ENCODE data around the gene CAPN9. TPM values are rescaled to one million over a fixed set of nuclear protein-coding genes. Genes with fewer than 3 reads are reported as not detected.
"Not testable (repeated sequence)": the region's sequence is repeated elsewhere in the genome, so short reads cannot be mapped to it uniquely, and the experiment has no call there.

The CAPN9 gene
- total RNA-seq = 1 to 10 TPM in 1 of 4 donors, not detected in 3; 1.2 TPM

GRCh38 chr1:230747127-230747730 is at the start of gene CAPN9:
TSS of gene CAPN9 (plus strand) at chr1:230747388. CDS start at chr1:230747497, 109 bp downstream.
- no peak for ATAC-seq
- no peak within 1 kb of the TSS for H3K4me3 ChIP-seq
- no peak for TF ChIP-seq POLR2AphosphoS5 (IDR thresholded peaks at IDR 0.05)
- TF ChIP-seq CTCF (IDR thresholded peaks at IDR 0.05) = no peak
- TF ChIP-seq EP300 (IDR thresholded peaks at IDR 0.05) = no peak
- no peak for TF ChIP-seq POLR2A (IDR thresholded peaks at IDR 0.05)
- H3K27ac ChIP-seq = no peak within 1 kb of the TSS
- WGBS, 2 donors (ENCODE audit: low coverage in 1 of 2) = 65 to 90% methylated on average over 2 to 5 of the region's 14 CpGs
- H3K36me3 ChIP-seq = no peaks in the 10 kb centered on the region
- no peaks in the 10 kb centered on the region for H3K9me3 ChIP-seq
- no peaks in the 10 kb centered on the region for H3K27me3 ChIP-seq
- no peaks in the 10 kb centered on the region for H3K4me1 ChIP-seq

- TF ChIP-seq CTCF (IDR thresholded peaks at IDR 0.05) (no peak), POLR2A (IDR thresholded peaks at IDR 0.05) (no peak), EP300 (IDR thresholded peaks at IDR 0.05) (no peak), POLR2AphosphoS5 (IDR thresholded peaks at IDR 0.05) (no peak)
- H3K27me3 ChIP-seq = no peaks in the 10 kb centered on the region
- H3K36me3 ChIP-seq = peaks cover 0 to 19% of the 10 kb centered on the region in 2 donors
- no peak overlapping the region for H3K4me3 ChIP-seq
- no peak overlapping the region for H3K27ac ChIP-seq
- H3K9me3 ChIP-seq = no peaks in the 10 kb centered on the region
- no peaks in the 10 kb centered on the region for H3K4me1 ChIP-seq
- ATAC-seq = no peak
- 91 to 100% methylated on average over 5 to 8 of the region's 14 CpGs for WGBS, 2 donors (ENCODE audit: low coverage in 1 of 2)
Measured at GRCh38 chr1:230698130-230698529, 49.1 kb upstream of the CAPN9 start.

- not testable (repeated sequence) for H3K27me3 ChIP-seq, H3K4me3 ChIP-seq, H3K27ac ChIP-seq, ATAC-seq, H3K4me1 ChIP-seq, H3K9me3 ChIP-seq
- peaks cover 0 to 10% of the 10 kb centered on the region in 2 donors for H3K36me3 ChIP-seq
Measured at GRCh38 chr1:230698964-230699363, 48.2 kb upstream of the CAPN9 start.

GRCh38 chr1:230699716-230700115 is 47.5 kb upstream of the CAPN9 start:
- no peaks in the 10 kb centered on the region for H3K4me1 ChIP-seq
- ATAC-seq = no peak
- H3K27me3 ChIP-seq = no peaks in the 10 kb centered on the region
- H3K4me3 ChIP-seq = no peak overlapping the region
- H3K9me3 ChIP-seq = no peaks in the 10 kb centered on the region
- TF ChIP-seq EP300 (IDR thresholded peaks at IDR 0.05) (no peak), POLR2AphosphoS5 (IDR thresholded peaks at IDR 0.05) (no peak), CTCF (IDR thresholded peaks at IDR 0.05) (no peak), POLR2A (IDR thresholded peaks at IDR 0.05) (no peak)
- H3K36me3 ChIP-seq = peaks cover 0 to 3% of the 10 kb centered on the region in 2 donors
- 71% methylated on average over 1 of the region's 1 CpG; no CpG with 5 or more reads in 1 of the 2 donors for WGBS, 2 donors (ENCODE audit: low coverage in 1 of 2)
- H3K27ac ChIP-seq = no peak overlapping the region

- Histone ChIP-seq H3K27me3 (no peaks in the 10 kb centered on the region), H3K27ac (no peak overlapping the region), H3K36me3 (no peaks in the 10 kb centered on the region), H3K4me3 (no peak overlapping the region), H3K4me1 (no peaks in the 10 kb centered on the region), H3K9me3 (no peaks in the 10 kb centered on the region)
- TF ChIP-seq CTCF (IDR thresholded peaks at IDR 0.05) (no peak), EP300 (IDR thresholded peaks at IDR 0.05) (no peak), POLR2AphosphoS5 (IDR thresholded peaks at IDR 0.05) (no peak), POLR2A (IDR thresholded peaks at IDR 0.05) (no peak)
- ATAC-seq = no peak
- WGBS, 2 donors (ENCODE audit: low coverage in 1 of 2) = 73 to 91% methylated on average over 4 of the region's 4 CpGs
Measured at GRCh38 chr1:230700132-230700531, 47.1 kb upstream of the CAPN9 start.

Data from gastroesophageal sphincter (tissue), 4 donors.